ENCODE results near the gene OR6P1. TPM values are rescaled to one million over a fixed set of nuclear protein-coding genes. Genes with fewer than 3 reads are reported as not detected.

OR6P1 gene, protein sequence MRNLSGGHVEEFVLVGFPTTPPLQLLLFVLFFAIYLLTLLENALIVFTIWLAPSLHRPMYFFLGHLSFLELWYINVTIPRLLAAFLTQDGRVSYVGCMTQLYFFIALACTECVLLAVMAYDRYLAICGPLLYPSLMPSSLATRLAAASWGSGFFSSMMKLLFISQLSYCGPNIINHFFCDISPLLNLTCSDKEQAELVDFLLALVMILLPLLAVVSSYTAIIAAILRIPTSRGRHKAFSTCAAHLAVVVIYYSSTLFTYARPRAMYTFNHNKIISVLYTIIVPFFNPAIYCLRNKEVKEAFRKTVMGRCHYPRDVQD
- total RNA-seq, result not detected
- not detected for polyA plus RNA-seq (2013, experiment 1 of 2)
- not detected for polyA plus RNA-seq (2013, experiment 2 of 2)
- long read RNA-seq, experiment 1, result 0 reads
- long read RNA-seq, experiment 2, result 0 reads
- long read RNA-seq, experiment 3, result 0 reads
- long read RNA-seq, experiment 4, result 0 reads

- 88 to 90% methylated on average over 1 to 3 of the region's 3 CpGs for WGBS, 2 experiments (ENCODE audit: insufficient coverage in 1 of 2, insufficient read length in 1 of 2)
- Histone ChIP-seq H3K36me3 (ENCODE audit: control insufficient read depth, insufficient read depth, low read length) (no peaks in the 10 kb centered on the region), H3K4me3 (ENCODE audit: low read length) (no peak within 1 kb of the TSS), H3K9ac (ENCODE audit: extremely low read depth, low read length, poor library complexity, severe bottlenecking) (no peak within 1 kb of the TSS), H3K27ac (ENCODE audit: low read depth, low read length) (no peak within 1 kb of the TSS), H3K27me3 (ENCODE audit: control insufficient read depth, insufficient read depth, low read length, poor library complexity, severe bottlenecking) (no peaks in the 10 kb centered on the region), H3K9me3 (ENCODE audit: control insufficient read depth, low read length) (no peaks in the 10 kb centered on the region), H3K4me1 (ENCODE audit: control insufficient read depth, insufficient read depth, low read length) (no peaks in the 10 kb centered on the region)
- H3K9me3 Mint-ChIP-seq, result no peaks in the 10 kb centered on the region
- H3K4me1 Mint-ChIP-seq, result no peaks in the 10 kb centered on the region
- H3K27me3 Mint-ChIP-seq (ENCODE audit: insufficient read depth), result no peaks in the 10 kb centered on the region
- DNase-seq, result no peak
- TF ChIP-seq CTCF (conservative IDR thresholded peaks at IDR 0.05), result no peak
- H3K4me3 Mint-ChIP-seq, result no peak within 1 kb of the TSS
- H3K27ac Mint-ChIP-seq, result no peak within 1 kb of the TSS
- no peaks in the 10 kb centered on the region for H3K36me3 Mint-ChIP-seq (ENCODE audit: low read depth)
These were observed at the start of gene OR6P1 for GRCh38 chr1:158570480-158570879. Gene OR6P1, minus strand, starts transcription at chr1:158570580. Its CDS starts 6,976 bp downstream, at chr1:158563604.

GRCh38 chr1:158613764-158614163, 43.4 kb upstream of the OR6P1 start:
- no peaks in the 10 kb centered on the region for H3K9me3 Mint-ChIP-seq
- no peaks in the 10 kb centered on the region for H3K4me1 ChIP-seq (ENCODE audit: control insufficient read depth, insufficient read depth, low read length)

DNA sequence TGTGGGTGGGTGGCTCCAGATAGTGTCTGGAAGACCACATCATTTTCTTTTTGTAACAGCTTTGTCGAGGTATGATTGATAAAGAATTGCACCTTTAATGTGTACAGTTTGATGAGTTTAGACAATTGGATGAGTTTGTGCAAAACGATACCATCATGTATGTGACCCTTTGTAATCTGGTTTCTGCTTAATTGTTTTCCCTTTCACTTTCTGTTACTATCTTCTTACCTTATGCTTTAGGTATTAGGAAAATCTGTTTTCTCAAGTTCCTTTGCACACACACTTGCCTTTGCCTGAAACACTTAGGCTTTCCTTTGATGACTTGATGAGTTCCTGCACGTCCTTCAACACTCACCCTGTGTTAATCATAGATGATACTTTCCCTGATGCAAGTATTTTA, 41.5 kb upstream of the OR6P1 start:
- H3K4me3 Mint-ChIP-seq, result no peak overlapping the region
- no peak for TF ChIP-seq CTCF (conservative IDR thresholded peaks at IDR 0.05)
- no peaks in the 10 kb centered on the region for H3K36me3 ChIP-seq (ENCODE audit: control insufficient read depth, insufficient read depth, low read length)
- no peaks in the 10 kb centered on the region for H3K9me3 Mint-ChIP-seq
- peaks cover 5% of the 10 kb centered on the region for H3K27me3 Mint-ChIP-seq (ENCODE audit: insufficient read depth)
- peaks cover 3% of the 10 kb centered on the region for H3K4me1 ChIP-seq (ENCODE audit: control insufficient read depth, insufficient read depth, low read length)
- 88 to 92% methylated on average over 2 to 3 of the region's 3 CpGs for WGBS, 2 experiments (ENCODE audit: insufficient coverage in 1 of 2, insufficient read length in 1 of 2)
- H3K36me3 Mint-ChIP-seq (ENCODE audit: low read depth), result no peaks in the 10 kb centered on the region
- H3K4me3 ChIP-seq (ENCODE audit: low read length), result no peak overlapping the region
- no peaks in the 10 kb centered on the region for H3K9me3 ChIP-seq (ENCODE audit: control insufficient read depth, low read length)
- H3K9ac ChIP-seq (ENCODE audit: extremely low read depth, low read length, poor library complexity, severe bottlenecking), result no peak overlapping the region
- no peak for DNase-seq
- H3K4me1 Mint-ChIP-seq, result peaks cover 2% of the 10 kb centered on the region
- H3K27ac Mint-ChIP-seq, result no peak overlapping the region
- H3K27me3 ChIP-seq (ENCODE audit: control insufficient read depth, insufficient read depth, low read length, poor library complexity, severe bottlenecking), result no peaks in the 10 kb centered on the region
- no peak overlapping the region for H3K27ac ChIP-seq (ENCODE audit: low read depth, low read length)

More at GRCh38 chr1:158613764-158614163, 43.4 kb upstream of the OR6P1 start:
- DNase-seq, result no peak
- Histone ChIP-seq H3K9me3 (ENCODE audit: control insufficient read depth, low read length) (no peaks in the 10 kb centered on the region), H3K27ac (ENCODE audit: low read depth, low read length) (no peak overlapping the region), H3K36me3 (ENCODE audit: control insufficient read depth, insufficient read depth, low read length) (no peaks in the 10 kb centered on the region), H3K27me3 (ENCODE audit: control insufficient read depth, insufficient read depth, low read length, poor library complexity, severe bottlenecking) (no peaks in the 10 kb centered on the region), H3K9ac (ENCODE audit: extremely low read depth, low read length, poor library complexity, severe bottlenecking) (no peak overlapping the region), H3K4me3 (ENCODE audit: low read length) (no peak overlapping the region)
- no peak for TF ChIP-seq CTCF (conservative IDR thresholded peaks at IDR 0.05)
- no peak overlapping the region for H3K4me3 Mint-ChIP-seq
- peaks cover 6% of the 10 kb centered on the region for H3K27me3 Mint-ChIP-seq (ENCODE audit: insufficient read depth)
- no peaks in the 10 kb centered on the region for H3K4me1 Mint-ChIP-seq
- WGBS, 2 experiments (ENCODE audit: insufficient coverage in 1 of 2, insufficient read length in 1 of 2), result 92 to 93% methylated on average over 1 to 3 of the region's 3 CpGs
- no peaks in the 10 kb centered on the region for H3K36me3 Mint-ChIP-seq (ENCODE audit: low read depth)
- H3K27ac Mint-ChIP-seq, result no peak overlapping the region
